ENCODE results near the gene MAML2.

The MAML2 gene

GRCh38 chr11:96098511-96099241, 244.3 kb downstream of the MAML2 start:
- no peak for DNase-seq (ENCODE audit: low spot score)

- DNase-seq (ENCODE audit: low spot score): no peak
Measured at GRCh38 chr11:96097844-96098421, 245.1 kb downstream of the MAML2 start.

GRCh38 chr11:96096360-96096759, 246.6 kb downstream of the MAML2 start:
- no peak for DNase-seq (ENCODE audit: low spot score)

DNA sequence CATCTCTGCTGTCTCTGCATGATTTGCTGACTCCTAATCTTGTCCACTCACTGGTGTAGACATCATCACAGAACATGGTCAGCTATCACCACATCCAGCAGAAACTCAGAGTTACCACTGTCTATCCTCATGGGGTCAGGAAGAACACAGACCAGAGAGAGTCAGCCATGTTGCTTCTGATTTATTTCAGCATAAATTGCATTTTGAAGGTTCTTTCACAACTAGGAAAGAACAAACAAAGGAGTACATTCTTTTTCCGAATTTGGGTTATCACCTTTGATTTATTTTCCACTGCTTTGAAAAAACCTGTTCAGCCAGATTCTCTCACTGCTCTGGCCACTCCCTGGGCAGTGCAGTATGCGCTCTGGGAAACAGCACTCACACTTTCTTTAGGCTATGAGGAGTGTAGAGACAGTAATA, 247.1 kb downstream of the MAML2 start:
- no peak for DNase-seq (ENCODE audit: low spot score)

DNA sequence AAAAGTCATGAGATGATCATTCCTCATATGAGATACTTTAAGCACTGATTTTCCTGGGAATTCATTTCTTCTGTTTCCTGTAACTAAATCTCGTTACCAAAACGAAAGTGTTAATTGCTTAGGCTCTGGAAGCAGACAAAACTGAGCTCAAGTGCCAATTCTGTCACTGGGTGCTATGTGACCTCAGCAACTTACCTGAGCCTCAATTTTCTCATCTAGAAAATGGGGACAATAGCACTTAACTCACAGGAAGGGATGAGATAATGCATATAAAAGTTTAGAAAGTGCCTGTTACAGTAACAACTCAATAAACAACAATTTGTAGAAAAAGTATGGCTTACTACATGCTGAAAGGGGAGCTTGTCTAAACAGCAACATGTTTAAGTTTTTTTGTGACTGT, 248.8 kb downstream of the MAML2 start:
- no peak for DNase-seq (ENCODE audit: low spot score)

DNA sequence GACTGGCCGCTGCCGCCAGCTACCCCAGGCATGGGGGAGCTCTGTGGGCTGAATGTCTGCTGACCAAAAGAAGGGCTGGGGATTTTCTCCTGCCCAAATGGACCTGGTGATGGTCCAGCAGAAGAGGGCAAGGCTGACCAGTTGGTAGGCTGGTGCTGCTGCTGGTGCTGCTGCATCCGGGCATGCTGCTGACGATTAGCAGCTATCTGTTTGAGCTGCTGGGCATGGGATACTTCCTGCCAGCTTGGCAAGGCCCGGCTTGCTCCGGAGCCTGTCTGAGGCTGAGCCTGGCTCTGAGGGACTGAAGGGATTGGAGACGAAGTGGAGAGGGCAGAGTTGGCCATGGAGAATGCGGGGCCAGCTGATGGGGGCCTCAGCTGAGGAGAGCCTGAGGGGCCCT, 250.5 kb downstream of the MAML2 start:
- DNase-seq (ENCODE audit: low spot score): no peak

DNA sequence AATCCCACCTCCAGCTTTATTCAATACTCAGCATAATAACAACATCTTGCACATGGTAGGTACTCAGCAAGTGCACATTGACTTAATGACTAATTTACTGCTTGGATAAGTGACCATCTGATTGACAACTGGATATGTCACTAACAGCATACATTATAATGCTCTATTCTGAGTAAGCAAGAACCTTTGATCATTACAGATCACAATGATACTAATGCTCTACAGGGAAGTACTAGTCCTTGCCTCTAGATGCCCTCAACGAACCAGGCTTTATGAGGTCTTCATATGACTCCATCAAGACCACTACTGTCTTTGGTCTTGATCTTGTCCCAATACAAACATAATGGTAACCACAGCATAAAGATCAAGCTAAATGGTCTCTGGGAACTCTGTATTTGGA, 251.5 kb downstream of the MAML2 start:
- DNase-seq (ENCODE audit: low spot score): peak; percentile 22

- DNase-seq (ENCODE audit: low spot score): no peak
Measured at GRCh38 chr11:96090711-96091110, 252.3 kb downstream of the MAML2 start.

GRCh38 chr11:96088914-96089313, 254.1 kb downstream of the MAML2 start:
- DNase-seq (ENCODE audit: low spot score): no peak

GRCh38 chr11:96086111-96086510, 256.9 kb downstream of the MAML2 start:
- DNase-seq (ENCODE audit: low spot score): no peak

- DNase-seq (ENCODE audit: low spot score): no peak
Measured at GRCh38 chr11:96085319-96085930, 257.6 kb downstream of the MAML2 start.

DNA sequence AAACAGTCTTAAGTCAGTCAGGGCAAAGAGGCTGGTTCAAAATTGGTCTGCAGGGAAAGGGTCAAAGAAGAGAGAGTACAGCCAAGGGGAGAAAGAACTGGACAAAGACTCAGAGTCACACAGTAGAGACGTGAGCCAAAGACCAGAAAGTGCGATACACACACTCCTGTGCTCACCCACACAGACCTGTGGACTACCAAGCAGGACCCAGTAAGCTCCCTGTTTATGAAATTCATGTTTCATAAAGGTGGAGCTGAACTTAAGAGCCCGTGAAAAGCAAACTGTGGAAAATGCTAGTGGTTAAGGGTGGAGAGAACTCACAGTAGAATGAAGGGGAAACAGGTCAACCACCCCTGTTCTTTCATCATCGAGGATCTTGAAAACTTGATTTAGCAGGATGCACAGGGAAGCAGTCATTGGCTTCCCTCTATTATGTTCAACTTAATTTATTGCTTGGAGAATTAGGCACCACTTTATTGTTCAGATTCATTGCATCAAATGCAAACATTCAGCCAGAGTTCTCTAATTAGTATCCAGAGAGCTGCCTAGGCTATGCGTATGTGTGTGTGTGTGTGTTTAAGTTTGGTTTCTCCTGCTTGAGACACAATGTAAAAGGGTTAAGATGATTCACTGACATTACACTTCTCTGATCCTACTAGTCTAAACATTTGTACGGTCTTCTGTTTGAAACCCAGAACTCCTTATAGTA, 258.2 kb downstream of the MAML2 start:
- DNase-seq (ENCODE audit: low spot score): no peak

- DNase-seq (ENCODE audit: low spot score): no peak
Measured at GRCh38 chr11:96082936-96083335, 260.1 kb downstream of the MAML2 start.

DNA sequence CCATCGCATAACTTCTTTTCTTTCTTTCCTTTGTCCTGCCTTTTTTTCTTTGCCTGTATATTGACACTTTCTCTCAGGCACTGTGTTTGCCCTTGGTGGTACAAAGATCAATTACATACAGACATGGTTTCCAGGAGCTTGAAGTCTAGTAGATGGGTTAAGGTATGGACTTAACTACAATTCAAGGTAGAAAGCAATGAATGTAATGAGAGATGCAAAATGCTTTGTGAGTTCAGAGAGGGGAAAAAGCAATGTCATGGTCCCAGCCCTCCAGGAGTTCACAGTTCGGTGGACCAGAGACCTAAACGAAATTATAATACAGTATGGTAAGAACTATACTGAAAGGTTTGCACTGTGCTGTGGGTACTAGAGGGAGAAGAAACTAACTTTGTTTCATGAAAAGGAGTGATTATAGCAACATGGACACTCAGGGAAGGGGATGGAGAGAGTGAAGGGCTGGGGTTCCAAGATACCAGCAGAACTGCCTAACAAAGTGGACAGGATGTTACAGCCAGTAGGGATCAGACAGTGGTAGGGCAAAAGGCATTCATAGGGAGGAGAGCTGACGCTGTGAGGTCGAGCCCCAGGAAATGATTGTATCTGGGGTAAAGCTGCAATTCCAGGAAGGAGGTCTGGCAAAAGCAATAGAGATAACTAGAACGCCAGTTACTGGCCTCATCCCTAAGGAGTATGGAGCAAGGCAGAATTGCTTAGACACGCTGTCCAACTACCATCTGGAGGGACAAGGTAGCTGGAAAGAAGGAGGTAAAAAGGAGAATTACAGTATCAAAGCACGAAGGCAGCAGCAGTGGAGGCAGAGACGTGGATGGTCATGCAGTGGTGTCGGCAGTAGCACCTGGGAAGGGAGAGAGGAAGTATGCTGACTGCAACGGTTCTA, 260.7 kb downstream of the MAML2 start:
- DNase-seq (ENCODE audit: low spot score): no peak

- no peak for DNase-seq (ENCODE audit: low spot score)
Measured at GRCh38 chr11:96081561-96081960, 261.4 kb downstream of the MAML2 start.

DNA sequence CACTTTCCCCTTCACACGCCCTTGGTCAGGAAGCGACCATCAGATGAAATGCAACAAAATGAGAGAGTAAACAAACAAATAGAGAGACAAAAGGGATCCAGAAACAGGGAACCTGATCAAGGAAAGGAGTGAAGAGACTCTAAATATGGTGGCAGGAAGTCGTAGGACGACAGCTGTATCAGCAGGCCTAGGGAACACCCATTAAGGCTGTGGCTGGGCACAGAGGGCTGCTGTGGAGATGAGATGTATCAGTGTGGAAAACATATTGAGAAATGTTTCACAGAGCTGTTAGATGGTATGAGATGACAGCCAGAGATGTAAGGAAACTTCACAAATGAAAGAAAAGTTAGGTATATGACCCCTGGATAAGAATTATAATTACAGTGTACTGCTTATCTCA, 263.3 kb downstream of the MAML2 start:
- no peak for DNase-seq (ENCODE audit: low spot score)

GRCh38 chr11:96075532-96075959, 267.4 kb downstream of the MAML2 start:
- peak; percentile 47 for DNase-seq (ENCODE audit: low spot score)

DNA sequence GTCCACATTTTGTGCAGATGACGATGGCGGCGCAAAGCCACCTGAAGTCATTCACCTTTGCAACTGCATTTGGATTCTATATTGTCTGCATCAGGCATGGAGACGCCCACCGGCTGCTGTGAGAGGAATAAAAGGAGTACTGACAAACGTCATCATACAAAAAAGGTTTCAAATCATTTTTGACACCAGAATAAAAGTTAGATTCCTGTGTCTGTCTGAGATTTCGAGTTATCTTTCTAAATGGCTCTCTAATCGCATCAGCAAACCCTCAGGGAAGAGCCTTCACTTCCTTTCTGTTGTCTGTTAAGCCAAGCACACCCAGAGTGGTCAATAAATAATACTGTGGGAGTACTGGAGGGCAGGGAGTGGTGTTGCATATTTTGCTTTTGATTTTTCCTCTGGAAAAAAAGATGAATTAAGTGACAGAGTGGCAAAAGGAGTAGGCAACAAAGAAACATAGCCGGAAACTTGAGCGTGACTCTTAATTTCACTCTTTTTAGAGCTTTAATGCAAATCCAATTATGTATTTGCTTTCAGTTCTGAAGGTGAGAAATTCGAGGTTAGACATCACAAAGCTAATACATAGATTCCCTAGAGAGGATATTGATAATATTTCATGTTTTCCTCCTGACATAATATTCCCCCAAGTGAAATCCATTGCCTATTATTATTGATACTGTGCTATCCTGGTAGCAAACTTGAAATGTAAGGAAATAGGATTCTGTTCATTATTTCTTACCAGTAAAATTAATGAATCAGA, 268.3 kb downstream of the MAML2 start:
- no peak for DNase-seq (ENCODE audit: low spot score)

GRCh38 chr11:96073536-96073935, 269.5 kb downstream of the MAML2 start:
- no peak for DNase-seq (ENCODE audit: low spot score)

DNA sequence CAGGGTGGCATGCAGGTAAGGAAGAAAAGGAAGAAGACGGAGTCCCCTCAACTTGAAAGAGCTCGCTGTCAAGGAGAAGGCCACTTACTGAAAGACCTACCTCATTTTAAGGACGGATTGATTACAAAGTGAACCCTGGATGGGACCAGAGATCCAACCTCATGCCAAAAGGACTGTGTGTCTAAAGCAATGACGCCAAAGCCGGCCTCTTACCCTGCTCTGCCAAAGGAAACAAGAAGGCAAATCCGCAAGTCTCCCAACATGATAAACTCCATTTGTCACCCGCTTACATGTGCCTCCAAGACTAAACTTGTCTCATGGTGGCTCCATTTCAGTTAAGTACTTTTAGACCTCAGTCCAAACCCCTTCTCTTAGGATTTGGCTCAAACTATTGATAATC, 270.4 kb downstream of the MAML2 start:
- DNase-seq (ENCODE audit: low spot score): no peak

- no peak for DNase-seq (ENCODE audit: low spot score)
Measured at GRCh38 chr11:96070453-96070852, 272.5 kb downstream of the MAML2 start.
